Upper lobe of left lung (tissue), 6 donors: ENCODE measurements around the gene TTC23. TPM values are rescaled to one million over a fixed set of nuclear protein-coding genes. Genes with fewer than 3 reads are reported as not detected.

Experiments
- ATAC-seq, 2 donors: fragments of 200-7000 bp; cut with Tn5 transposase; one replicate each; pipeline ENCODE4 v1.9.1; 2022; ENCODE audit warnings: mild to moderate bottlenecking in 2 of 2, moderate library complexity in 2 of 2; ENCODE audit not compliant: low FRiP score in 2 of 2
- DNase-seq, 2 donors: peaks; one replicate each; pipeline ENCODE4 v3.0.0-alpha.2; 2019 to 2020
- H3K27ac ChIP-seq, 4 donors: fragments of 200-600 bp; sonication (generic); one replicate each; pipeline ENCODE4 v1.5.1; 2016 to 2019
- H3K27me3 ChIP-seq, 4 donors: fragments of 200-600 bp; sonication (generic); one replicate each; pipeline ENCODE4 v1.5.1; 2017 to 2019
- H3K36me3 ChIP-seq, 4 donors: fragments of 200-600 bp; sonication (generic); one replicate each; pipeline ENCODE4 v1.5.1; 2016 to 2019
- H3K4me1 ChIP-seq, 4 donors: fragments of 200-600 bp; sonication (generic); one replicate each; pipeline ENCODE4 v1.5.1; 2018 to 2019
- H3K4me3 ChIP-seq, 4 donors: fragments of 200-600 bp; sonication (generic); one replicate each; pipeline ENCODE4 v1.5.1; 2017 to 2019; ENCODE audit warnings: mild to moderate bottlenecking in 2 of 4, moderate library complexity in 1 of 4
- H3K9me3 ChIP-seq, 4 donors: fragments of 200-600 bp; sonication (generic); one replicate each; pipeline ENCODE4 v1.5.1; 2018 to 2019
- CTCF ChIP-seq, 6 experiments: fragments of 450-650 bp in 4 of 6; fragments of 200-600 bp in 2 of 6; sonication (generic) in 2 of 6; IDR thresholded peaks; one replicate each; pipeline ENCODE4 v1.5.1; 2016 to 2019; ENCODE audit warnings: antibody characterized with exemption in 6 of 6
- EP300 ChIP-seq, 4 donors: sonication (generic); formaldehyde crosslinking; IDR thresholded peaks; one replicate each; pipeline ENCODE4 v1.5.1; 2017; ENCODE audit warnings: antibody characterized with exemption in 4 of 4, control low read depth in 2 of 4
- POLR2A ChIP-seq, 4 donors: fragments of 450-650 bp; IDR thresholded peaks; one replicate each; pipeline ENCODE4 v1.5.1; 2016 to 2017; ENCODE audit warnings: antibody characterized with exemption in 4 of 4, mild to moderate bottlenecking in 2 of 4
- POLR2AphosphoS5 ChIP-seq, 2 donors: sonication (generic); formaldehyde crosslinking; IDR thresholded peaks; one replicate each; pipeline ENCODE4 v1.5.1; 2017; ENCODE audit warnings: antibody characterized with exemption in 2 of 2
- WGBS, 2 donors: methylation state at CpG; one replicate each; pipeline ENCODE4 v1.1.5; 2017 to 2018; 5-methylcytosine and 5-hydroxymethylcytosine counted together
- total RNA-seq, 6 donors: library from RNA; depleted of rRNA in 4 of 6; stranded (reverse); fragments of >200 nt in 4 of 6; gene quantifications; one replicate each; pipeline versions ENCODE4 v1.1.0 to v1.2.1, GENCODE V29; 2016 to 2021
- donor health status: DM: no; HTN: no; CAD: no; lungs with moderate emphysema.
- donor health status: DM: no; HTN: yes; CAD: no; lungs with severe emphysema.

Gene TTC23
- total RNA-seq, 6 donors from 2014 or later = 6.2 to 28.0 (median 15.3) TPM

GRCh38 chr15:99098991-99099390 lies 150.4 kb downstream of the TTC23 start:
- H3K4me3 ChIP-seq = no peak overlapping the region
- peaks cover 0 to 6% (median 0%) of the 10 kb centered on the region in 4 donors for H3K27me3 ChIP-seq

GRCh38 chr15:99098426-99098825 lies 151.0 kb downstream of the TTC23 start:
- DNase-seq = no peak
- H3K9me3 ChIP-seq = no peaks in the 10 kb centered on the region
- TF ChIP-seq EP300 (IDR thresholded peaks at IDR 0.05) (no peak), POLR2AphosphoS5 (IDR thresholded peaks at IDR 0.05) (no peak), POLR2A (IDR thresholded peaks at IDR 0.05) (no peak), CTCF (IDR thresholded peaks at IDR 0.05) (no peak)
- H3K4me1 ChIP-seq = peaks cover 4 to 10% (median 8%) of the 10 kb centered on the region in 4 donors
- no peak overlapping the region for H3K27ac ChIP-seq
- H3K4me3 ChIP-seq = no peak overlapping the region
- H3K27me3 ChIP-seq = peaks cover 0 to 6% (median 0%) of the 10 kb centered on the region in 4 donors
- WGBS, 2 donors = 87 to 89% methylated on average over 11 to 12 of the region's 12 CpGs
- ATAC-seq = no peak
- H3K36me3 ChIP-seq = no peaks in the 10 kb centered on the region

More at GRCh38 chr15:99098991-99099390, 150.4 kb downstream of the TTC23 start:
- H3K4me1 ChIP-seq = peaks cover 4 to 10% (median 8%) of the 10 kb centered on the region in 4 donors
- ATAC-seq (no peak), DNase-seq (no peak)
- no peak for TF ChIP-seq POLR2AphosphoS5 (IDR thresholded peaks at IDR 0.05)
- no peaks in the 10 kb centered on the region for H3K36me3 ChIP-seq
- no peak overlapping the region for H3K27ac ChIP-seq
- H3K9me3 ChIP-seq = no peaks in the 10 kb centered on the region
- 74 to 80% methylated on average over 6 of the region's 6 CpGs for WGBS, 2 donors

- TF ChIP-seq POLR2AphosphoS5 (IDR thresholded peaks at IDR 0.05) = no peak
- no peak for TF ChIP-seq CTCF (IDR thresholded peaks at IDR 0.05)
- no peak for TF ChIP-seq EP300 (IDR thresholded peaks at IDR 0.05)
- no peak for TF ChIP-seq POLR2A (IDR thresholded peaks at IDR 0.05)
- H3K36me3 ChIP-seq = no peaks in the 10 kb centered on the region
- no peak for ATAC-seq
- no peak overlapping the region for H3K27ac ChIP-seq
- 81 to 84% methylated on average over 13 to 14 of the region's 14 CpGs for WGBS, 2 donors
- no peaks in the 10 kb centered on the region for H3K9me3 ChIP-seq
- H3K4me1 ChIP-seq = peaks cover 4 to 10% (median 8%) of the 10 kb centered on the region in 4 donors
- peaks cover 0 to 3% (median 0%) of the 10 kb centered on the region in 4 donors for H3K27me3 ChIP-seq
- DNase-seq = no peak
- no peak overlapping the region for H3K4me3 ChIP-seq
Measured at GRCh38 chr15:99097441-99098410, 151.7 kb downstream of the TTC23 start.

- H3K4me3 ChIP-seq = no peak overlapping the region
- peaks cover 4 to 10% (median 8%) of the 10 kb centered on the region in 4 donors for H3K4me1 ChIP-seq
- ATAC-seq = no peak
- no peak for DNase-seq
- H3K9me3 ChIP-seq = no peaks in the 10 kb centered on the region
- WGBS, 2 donors = 91 to 94% methylated on average over 9 to 11 of the region's 11 CpGs
- no peak overlapping the region for H3K27ac ChIP-seq
- no peak for TF ChIP-seq POLR2AphosphoS5 (IDR thresholded peaks at IDR 0.05)
- TF ChIP-seq CTCF (IDR thresholded peaks at IDR 0.05) = no peak
- TF ChIP-seq POLR2A (IDR thresholded peaks at IDR 0.05) = no peak
- TF ChIP-seq EP300 (IDR thresholded peaks at IDR 0.05) = no peak
- H3K36me3 ChIP-seq = no peaks in the 10 kb centered on the region
- peaks cover 0 to 3% (median 0%) of the 10 kb centered on the region in 4 donors for H3K27me3 ChIP-seq
Measured at GRCh38 chr15:99096894-99097426, 152.4 kb downstream of the TTC23 start.

- 93 to 94% methylated on average over 11 of the region's 11 CpGs for WGBS, 2 donors
- Histone ChIP-seq H3K27ac (no peak overlapping the region), H3K9me3 (no peaks in the 10 kb centered on the region), H3K4me3 (no peak overlapping the region), H3K27me3 (peaks cover 0 to 3% (median 0%) of the 10 kb centered on the region in 4 donors), H3K4me1 (peaks cover 4 to 10% (median 8%) of the 10 kb centered on the region in 4 donors), H3K36me3 (no peaks in the 10 kb centered on the region)
- ATAC-seq (no peak), DNase-seq (no peak)
- TF ChIP-seq POLR2A (IDR thresholded peaks at IDR 0.05) = no peak
Measured at GRCh38 chr15:99096173-99096893, 153.0 kb downstream of the TTC23 start.
